ENCODE data around the gene RNF130.
A peak's percentile ranks its signal among the peaks of the same experiment; 100 is the strongest.
"Not testable (repeated sequence)": the region's sequence is repeated elsewhere in the genome, so short reads cannot be mapped to it uniquely, and the experiment has no call there.

Gene RNF130

DNA sequence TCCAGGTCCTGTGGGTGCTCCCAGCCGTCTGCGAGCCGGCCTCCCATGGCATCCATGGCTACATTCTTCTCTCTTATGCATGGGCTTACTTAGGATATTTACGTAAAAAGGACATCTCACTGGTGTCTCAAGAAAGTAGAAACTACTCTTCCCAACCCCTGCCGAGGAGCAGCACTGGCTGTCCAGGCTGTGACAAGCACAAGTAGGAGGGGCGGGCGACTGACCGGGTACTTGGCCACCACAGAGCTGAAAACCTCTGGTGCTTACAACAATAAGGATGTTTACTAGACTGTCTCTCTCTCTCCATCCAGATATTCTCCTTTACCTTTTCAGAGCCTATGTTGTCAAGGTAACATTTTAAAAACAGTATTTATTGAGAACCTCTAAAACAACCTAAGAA is 107.5 kb downstream of the RNF130 start:
- Histone ChIP-seq H3K4me1 (ENCODE audit: low read length) (peaks cover 33% of the 10 kb centered on the region), H3K9me3 (ENCODE audit: insufficient read depth, low read length) (no peaks in the 10 kb centered on the region), H3K27me3 (ENCODE audit: low read depth, low read length) (no peaks in the 10 kb centered on the region), H3K4me2 (ENCODE audit: low read length) (no peak overlapping the region), H3K36me3 (replicated peaks; ENCODE audit: low read depth, low read length) (no peaks in the 10 kb centered on the region), H3K79me2 (ENCODE audit: low read length) (no peaks in the 10 kb centered on the region), H2AFZ (ENCODE audit: low read depth, low read length) (peak overlapping the region; percentile 56; the same call in 1 of the 2 replicates), H3K4me3 (ENCODE audit: low read length) (no peak overlapping the region), H3K9ac (ENCODE audit: low read length) (no peak overlapping the region), H3K27ac (ENCODE audit: low read length) (no peak overlapping the region), H4K20me1 (ENCODE audit: insufficient read depth, low read length) (no peaks in the 10 kb centered on the region)
- TF ChIP-seq CTCF (IDR thresholded peaks at IDR 0.05; ENCODE audit: low read depth, low read length) (no peak), EZH2phosphoT487 (IDR thresholded peaks at IDR 0.05; ENCODE audit: low read depth) (no peak)

DNA sequence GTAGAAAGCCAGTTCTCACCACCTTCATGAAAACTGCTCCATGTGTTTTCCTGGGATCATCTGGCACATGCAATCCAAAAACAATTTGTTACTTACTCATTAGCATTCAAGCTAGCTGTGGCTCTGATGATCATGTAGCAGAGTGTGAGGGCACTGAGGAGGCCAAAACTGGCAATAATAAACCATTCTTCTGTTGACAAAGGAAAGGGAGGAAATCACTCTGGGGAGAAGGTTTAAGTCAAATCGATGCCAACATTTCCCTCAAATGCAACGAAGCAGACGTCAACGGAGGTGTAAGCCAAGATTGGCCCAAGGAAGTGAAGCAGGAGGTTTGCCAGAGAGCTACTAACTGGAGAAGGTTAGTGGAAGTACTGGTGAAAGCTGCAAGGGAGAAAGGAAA is 108.2 kb downstream of the RNF130 start:
- TF ChIP-seq CTCF (IDR thresholded peaks at IDR 0.05; ENCODE audit: low read depth, low read length) (no peak), EZH2phosphoT487 (IDR thresholded peaks at IDR 0.05; ENCODE audit: low read depth) (no peak)
- H3K27me3 ChIP-seq (ENCODE audit: low read depth, low read length), result no peaks in the 10 kb centered on the region
- no peak overlapping the region for H3K4me2 ChIP-seq (ENCODE audit: low read length)
- H4K20me1 ChIP-seq (ENCODE audit: insufficient read depth, low read length), result no peaks in the 10 kb centered on the region
- no peak overlapping the region for H3K4me3 ChIP-seq (ENCODE audit: low read length)
- H3K9ac ChIP-seq (ENCODE audit: low read length), result no peak overlapping the region
- no peak overlapping the region; the same call in 1 of the 2 replicates for H2AFZ ChIP-seq (ENCODE audit: low read depth, low read length)
- H3K9me3 ChIP-seq (ENCODE audit: insufficient read depth, low read length), result no peaks in the 10 kb centered on the region
- H3K79me2 ChIP-seq (ENCODE audit: low read length), result no peaks in the 10 kb centered on the region
- H3K36me3 ChIP-seq (replicated peaks; ENCODE audit: low read depth, low read length), result no peaks in the 10 kb centered on the region
- H3K27ac ChIP-seq (ENCODE audit: low read length), result no peak overlapping the region
- H3K4me1 ChIP-seq (ENCODE audit: low read length), result peaks cover 26% of the 10 kb centered on the region

DNA sequence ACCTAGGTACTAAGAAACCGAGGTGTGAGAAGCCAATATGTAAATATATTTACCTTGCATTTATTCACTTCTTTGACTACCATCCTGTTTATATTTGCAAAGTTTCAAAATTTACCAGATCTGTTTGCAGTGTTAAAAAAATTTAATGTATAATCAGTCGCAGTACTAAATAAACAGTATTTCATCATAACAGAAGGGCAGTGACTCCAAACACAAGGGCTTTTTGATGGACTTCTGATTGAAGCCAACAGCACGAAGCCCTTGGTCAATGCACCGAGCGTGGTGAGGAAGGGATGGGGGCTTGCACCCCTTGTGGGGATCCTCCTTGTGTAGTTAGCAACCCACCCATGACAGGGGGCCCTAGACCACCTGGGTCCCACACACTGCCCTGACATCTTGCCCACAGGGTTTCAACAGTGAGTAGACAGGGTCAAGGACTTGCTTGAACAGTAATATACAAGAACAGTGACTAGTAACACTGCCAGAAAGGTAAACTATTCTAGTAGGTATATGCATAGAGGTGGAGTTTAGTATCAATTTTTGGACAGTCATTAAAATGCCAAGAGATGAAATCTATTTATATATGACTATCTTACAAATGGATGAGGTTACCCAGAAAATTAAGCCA is 111.2 kb downstream of the RNF130 start:
- Histone ChIP-seq H3K27ac (ENCODE audit: low read length) (no peak overlapping the region), H3K4me2 (ENCODE audit: low read length) (no peak overlapping the region), H3K4me3 (ENCODE audit: low read length) (no peak overlapping the region), H3K36me3 (replicated peaks; ENCODE audit: low read depth, low read length) (no peaks in the 10 kb centered on the region), H2AFZ (ENCODE audit: low read depth, low read length) (no peak overlapping the region), H3K4me1 (ENCODE audit: low read length) (peaks cover 15% of the 10 kb centered on the region), H3K9me3 (ENCODE audit: insufficient read depth, low read length) (no peaks in the 10 kb centered on the region), H3K79me2 (ENCODE audit: low read length) (no peaks in the 10 kb centered on the region), H3K9ac (ENCODE audit: low read length) (no peak overlapping the region), H4K20me1 (ENCODE audit: insufficient read depth, low read length) (no peaks in the 10 kb centered on the region), H3K27me3 (ENCODE audit: low read depth, low read length) (no peaks in the 10 kb centered on the region)
- no peak for TF ChIP-seq EZH2phosphoT487 (IDR thresholded peaks at IDR 0.05; ENCODE audit: low read depth)
- no peak for TF ChIP-seq CTCF (IDR thresholded peaks at IDR 0.05; ENCODE audit: low read depth, low read length)

- Histone ChIP-seq H3K9me3 (ENCODE audit: insufficient read depth, low read length) (no peaks in the 10 kb centered on the region), H3K79me2 (ENCODE audit: low read length) (no peaks in the 10 kb centered on the region), H3K4me3 (ENCODE audit: low read length) (no peak overlapping the region), H2AFZ (ENCODE audit: low read depth, low read length) (no peak overlapping the region), H4K20me1 (ENCODE audit: insufficient read depth, low read length) (no peaks in the 10 kb centered on the region), H3K27me3 (ENCODE audit: low read depth, low read length) (no peaks in the 10 kb centered on the region), H3K4me2 (ENCODE audit: low read length) (no peak overlapping the region), H3K36me3 (replicated peaks; ENCODE audit: low read depth, low read length) (no peaks in the 10 kb centered on the region), H3K27ac (ENCODE audit: low read length) (no peak overlapping the region), H3K9ac (ENCODE audit: low read length) (no peak overlapping the region), H3K4me1 (ENCODE audit: low read length) (peaks cover 13% of the 10 kb centered on the region)
- TF ChIP-seq CTCF (IDR thresholded peaks at IDR 0.05; ENCODE audit: low read depth, low read length) (no peak), EZH2phosphoT487 (IDR thresholded peaks at IDR 0.05; ENCODE audit: low read depth) (no peak)
Observed at GRCh38 chr5:179959641-179960040, 111.9 kb downstream of the RNF130 start.

- H3K27ac ChIP-seq (ENCODE audit: low read length); H4K20me1 ChIP-seq (ENCODE audit: insufficient read depth, low read length); H2AFZ ChIP-seq (ENCODE audit: low read depth, low read length); H3K4me1 ChIP-seq (ENCODE audit: low read length); H3K36me3 ChIP-seq (replicated peaks; ENCODE audit: low read depth, low read length); H3K9me3 ChIP-seq (ENCODE audit: insufficient read depth, low read length); H3K4me2 ChIP-seq (ENCODE audit: low read length); H3K4me3 ChIP-seq (ENCODE audit: low read length); H3K79me2 ChIP-seq (ENCODE audit: low read length); H3K27me3 ChIP-seq (ENCODE audit: low read depth, low read length); H3K9ac ChIP-seq (ENCODE audit: low read length): not testable (repeated sequence)
Observed at GRCh38 chr5:179959118-179959517, 112.4 kb downstream of the RNF130 start.
